GM23338 (cell line): ENCODE results near the gene RAX2. TPM values are rescaled to one million over a fixed set of nuclear protein-coding genes. Genes with fewer than 3 reads are reported as not detected.

Source experiments
- ATAC-seq: fragments of 200-7000 bp; cut with Tn5 transposase; 3 replicates; pipeline ENCODE4 v1.9.1; 2020
- DNase-seq: peaks from one replicate; pipeline ENCODE4 v3.0.0-alpha.2; 2015; ENCODE audit warnings: low spot score
- H2AFZ ChIP-seq: fragments of 200-600 bp; sonication (generic); 2 replicates; pipeline ENCODE4 v1.8.0; 2016; ENCODE audit warnings: antibody characterized with exemption, mild to moderate bottlenecking, moderate library complexity
- H3F3A ChIP-seq: fragments of 200-600 bp; sonication (generic); replicated peaks from 2 replicates; pipeline ENCODE4 v1.8.0; 2017; ENCODE audit warnings: antibody characterized with exemption, mixed run types, low read depth
- H3K27ac ChIP-seq: fragments of 200-600 bp; sonication (generic); 2 replicates; pipeline ENCODE4 v1.6.1; 2016; ENCODE audit warnings: low read depth
- H3K27me3 ChIP-seq: fragments of 200-600 bp; sonication (generic); 2 replicates; pipeline ENCODE4 v1.8.0; 2016; ENCODE audit warnings: mild to moderate bottlenecking, mixed run types, moderate library complexity; ENCODE audit not compliant: insufficient read depth
- H3K36me3 ChIP-seq: fragments of 200-600 bp; sonication (generic); 2 replicates; pipeline ENCODE4 v1.8.0; 2016; ENCODE audit warnings: mild to moderate bottlenecking; ENCODE audit not compliant: insufficient read depth
- H3K4me1 ChIP-seq: fragments of 200-600 bp; sonication (generic); 2 replicates; pipeline ENCODE4 v1.8.0; 2016; ENCODE audit warnings: mild to moderate bottlenecking, moderate library complexity; ENCODE audit not compliant: insufficient read depth
- H3K4me2 ChIP-seq: fragments of 200-600 bp; sonication (generic); 2 replicates; pipeline ENCODE4 v1.7.1; 2017; ENCODE audit warnings: mixed run types
- H3K4me3 ChIP-seq: fragments of 200-600 bp; sonication (generic); 2 replicates; pipeline ENCODE4 v1.6.1; 2016; ENCODE audit warnings: mixed run types
- H3K79me2 ChIP-seq: fragments of 200-600 bp; sonication (generic); replicated peaks from 2 replicates; pipeline ENCODE4 v1.8.0; 2017; ENCODE audit warnings: mild to moderate bottlenecking; ENCODE audit not compliant: insufficient read depth
- H3K9me2 ChIP-seq: fragments of 200-600 bp; sonication (generic); 2 replicates; pipeline ENCODE4 v1.8.0; 2017; ENCODE audit not compliant: insufficient read depth
- H4K20me1 ChIP-seq: fragments of 200-600 bp; sonication (generic); replicated peaks from 2 replicates; pipeline ENCODE4 v1.8.0; 2017; ENCODE audit warnings: mild to moderate bottlenecking; ENCODE audit not compliant: insufficient read depth
- H3K27ac Mint-ChIP-seq: 2 replicates; pipeline ENCODE4 v1.8.0; 2020; ENCODE audit warnings: inconsistent platforms, mild to moderate bottlenecking, moderate library complexity, mixed read lengths
- H3K27me3 Mint-ChIP-seq: 3 replicates; pipeline ENCODE4 v1.8.0; 2022; ENCODE audit warnings: low read depth, mild to moderate bottlenecking, moderate library complexity, mixed read lengths, inconsistent platforms; ENCODE audit not compliant: insufficient read depth, poor library complexity
- H3K36me3 Mint-ChIP-seq: 3 replicates; pipeline ENCODE4 v1.8.0; 2021; ENCODE audit warnings: low read depth, mild to moderate bottlenecking, inconsistent platforms, moderate library complexity, mixed read lengths
- H3K4me1 Mint-ChIP-seq: 3 replicates; pipeline ENCODE4 v1.8.0; 2020; ENCODE audit warnings: mild to moderate bottlenecking, inconsistent platforms, mixed read lengths
- H3K4me3 Mint-ChIP-seq: 3 replicates; pipeline ENCODE4 v1.8.0; 2021; ENCODE audit warnings: moderate library complexity, mild to moderate bottlenecking, inconsistent platforms, mixed read lengths
- H3K9me3 Mint-ChIP-seq: 3 replicates; pipeline ENCODE4 v1.8.0; 2020; ENCODE audit warnings: moderate library complexity, mild to moderate bottlenecking, inconsistent platforms, mixed read lengths
- CREB1 ChIP-seq: fragments of 250-450 bp; sonication (Bioruptor Pico); IDR thresholded peaks from 2 replicates; pipeline ENCODE4 v1.5.0; 2020; ENCODE audit warnings: low read depth, mild to moderate bottlenecking, moderate library complexity
- ETS1 ChIP-seq: IDR thresholded peaks from 2 replicates; pipeline ENCODE4 v1.6.1; 2016; ENCODE audit warnings: antibody characterized with exemption
- EZH2 ChIP-seq: fragments of 200-600 bp; sonication (generic); IDR thresholded peaks from one replicate; pipeline ENCODE4 v1.8.0; 2017; ENCODE audit warnings: antibody characterized with exemption, mild to moderate bottlenecking, low read depth; ENCODE audit not compliant: unreplicated experiment
- EZH2phosphoT487 ChIP-seq: fragments of 200-600 bp; sonication (generic); IDR thresholded peaks from one replicate; pipeline ENCODE4 v1.8.1; 2018; ENCODE audit warnings: antibody characterized with exemption; ENCODE audit not compliant: unreplicated experiment
- JUNB ChIP-seq: IDR thresholded peaks from one replicate; pipeline ENCODE4 v1.6.1; 2016; ENCODE audit warnings: antibody characterized with exemption; ENCODE audit not compliant: unreplicated experiment
- NANOG ChIP-seq: IDR thresholded peaks from 2 replicates; pipeline ENCODE4 v1.6.1; 2016; ENCODE audit warnings: antibody characterized with exemption, borderline replicate concordance
- POLR2AphosphoS5 ChIP-seq: IDR thresholded peaks from 2 replicates; pipeline ENCODE4 v1.6.1; 2016; ENCODE audit warnings: antibody characterized with exemption, low read depth
- REST ChIP-seq: IDR thresholded peaks from one replicate; pipeline ENCODE4 v1.6.1; 2018; ENCODE audit warnings: antibody characterized with exemption; ENCODE audit not compliant: unreplicated experiment
- STAT1 ChIP-seq: IDR thresholded peaks from one replicate; pipeline ENCODE4 v1.6.1; 2016; ENCODE audit warnings: antibody characterized with exemption; ENCODE audit not compliant: unreplicated experiment
- ZNF114 ChIP-seq: fragments of 250-450 bp; sonication (Bioruptor Pico); IDR thresholded peaks from 2 replicates; pipeline ENCODE4 v1.5.0; 2020; ENCODE audit warnings: mild to moderate bottlenecking, moderate library complexity
- ZNF331 ChIP-seq: fragments of 250-450 bp; sonication (Bioruptor Pico); IDR thresholded peaks from 2 replicates; pipeline ENCODE4 v1.5.0; 2020; ENCODE audit warnings: low read depth, mild to moderate bottlenecking, moderate library complexity
- polyA plus RNA-seq: library from polyadenylated mRNA; unstranded; fragments of >200 nt; fragmentation: Nextera tagmentation; extraction: Ambion mirVana; gene quantifications from 2 replicates; pipeline ENCODE4 v1.2.1, GENCODE V29; 2016
- total RNA-seq: library from RNA; depleted of rRNA; stranded (reverse); fragments of >200 nt; shearing (Covaris generic); gene quantifications from 2 replicates; pipeline ENCODE4 v1.2.3, GENCODE V29; 2014
- TF ChIP-seq, protein P1 (sequence below): fragments of 250-450 bp; sonication (Bioruptor Pico); IDR thresholded peaks from 2 replicates; pipeline ENCODE4 v1.5.0; 2020; ENCODE audit warnings: mild to moderate bottlenecking, moderate library complexity
- TF ChIP-seq, protein P2 (sequence below), 2 experiments: fragments of 200-600 bp in 1 of 2; sonication (generic) in 1 of 2; conservative IDR thresholded peaks; 2 replicates each; pipeline versions ENCODE4 v1.5.1 to v1.6.1; 2016 to 2017; ENCODE audit warnings: antibody characterized with exemption in 2 of 2, low read depth in 2 of 2, mild to moderate bottlenecking in 2 of 2, moderate library complexity in 1 of 2

Gene RAX2
- total and polyA plus RNA-seq, 2 experiments from 2014 or later, result 0.13 TPM; not detected in 1

DNA sequence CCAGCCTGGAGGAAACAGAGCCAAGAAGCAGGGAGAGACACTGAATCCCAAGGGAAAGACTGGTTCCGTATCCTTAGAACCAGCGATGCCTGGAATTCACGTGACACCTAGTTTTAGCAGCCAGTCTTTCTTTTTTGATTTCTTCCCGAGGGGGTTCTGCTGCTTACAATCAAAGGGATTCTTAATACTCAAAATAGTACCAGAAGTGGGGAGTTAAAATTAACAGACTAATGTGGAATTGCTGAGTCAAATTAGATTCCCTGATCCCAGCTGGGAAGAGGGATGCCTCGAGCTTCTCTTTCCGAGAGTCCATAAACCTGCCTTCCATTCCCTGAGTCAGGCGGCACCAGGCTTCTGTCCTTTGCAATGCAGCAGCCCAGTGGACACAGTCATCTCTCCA lies 18.9 kb upstream of the RAX2 start:
- peaks cover 3% of the 10 kb centered on the region; the same call in 1 of the 3 replicates for H3K9me3 Mint-ChIP-seq
- Histone ChIP-seq H3K27ac (no peak overlapping the region), H3K27me3 (no peaks in the 10 kb centered on the region), H3K4me2 (no peak overlapping the region), H4K20me1 (no peaks in the 10 kb centered on the region), H3K9me2 (no peaks in the 10 kb centered on the region), H2AFZ (no peak overlapping the region), H3F3A (no peaks in the 10 kb centered on the region), H3K79me2 (no peaks in the 10 kb centered on the region), H3K36me3 (no peaks in the 10 kb centered on the region), H3K4me1 (no peaks in the 10 kb centered on the region), H3K4me3 (no peak overlapping the region)
- ATAC-seq (no peak), DNase-seq (no peak)
- TF ChIP-seq EZH2, result no peak
- TF ChIP-seq NANOG, result no peak
- TF ChIP-seq POLR2AphosphoS5, result no peak
- TF ChIP-seq STAT1, result no peak
- no peak for TF ChIP-seq CREB1 (CRISPR knock-in tag)
- no peak for TF ChIP-seq JUNB
- TF ChIP-seq, protein P1, sequence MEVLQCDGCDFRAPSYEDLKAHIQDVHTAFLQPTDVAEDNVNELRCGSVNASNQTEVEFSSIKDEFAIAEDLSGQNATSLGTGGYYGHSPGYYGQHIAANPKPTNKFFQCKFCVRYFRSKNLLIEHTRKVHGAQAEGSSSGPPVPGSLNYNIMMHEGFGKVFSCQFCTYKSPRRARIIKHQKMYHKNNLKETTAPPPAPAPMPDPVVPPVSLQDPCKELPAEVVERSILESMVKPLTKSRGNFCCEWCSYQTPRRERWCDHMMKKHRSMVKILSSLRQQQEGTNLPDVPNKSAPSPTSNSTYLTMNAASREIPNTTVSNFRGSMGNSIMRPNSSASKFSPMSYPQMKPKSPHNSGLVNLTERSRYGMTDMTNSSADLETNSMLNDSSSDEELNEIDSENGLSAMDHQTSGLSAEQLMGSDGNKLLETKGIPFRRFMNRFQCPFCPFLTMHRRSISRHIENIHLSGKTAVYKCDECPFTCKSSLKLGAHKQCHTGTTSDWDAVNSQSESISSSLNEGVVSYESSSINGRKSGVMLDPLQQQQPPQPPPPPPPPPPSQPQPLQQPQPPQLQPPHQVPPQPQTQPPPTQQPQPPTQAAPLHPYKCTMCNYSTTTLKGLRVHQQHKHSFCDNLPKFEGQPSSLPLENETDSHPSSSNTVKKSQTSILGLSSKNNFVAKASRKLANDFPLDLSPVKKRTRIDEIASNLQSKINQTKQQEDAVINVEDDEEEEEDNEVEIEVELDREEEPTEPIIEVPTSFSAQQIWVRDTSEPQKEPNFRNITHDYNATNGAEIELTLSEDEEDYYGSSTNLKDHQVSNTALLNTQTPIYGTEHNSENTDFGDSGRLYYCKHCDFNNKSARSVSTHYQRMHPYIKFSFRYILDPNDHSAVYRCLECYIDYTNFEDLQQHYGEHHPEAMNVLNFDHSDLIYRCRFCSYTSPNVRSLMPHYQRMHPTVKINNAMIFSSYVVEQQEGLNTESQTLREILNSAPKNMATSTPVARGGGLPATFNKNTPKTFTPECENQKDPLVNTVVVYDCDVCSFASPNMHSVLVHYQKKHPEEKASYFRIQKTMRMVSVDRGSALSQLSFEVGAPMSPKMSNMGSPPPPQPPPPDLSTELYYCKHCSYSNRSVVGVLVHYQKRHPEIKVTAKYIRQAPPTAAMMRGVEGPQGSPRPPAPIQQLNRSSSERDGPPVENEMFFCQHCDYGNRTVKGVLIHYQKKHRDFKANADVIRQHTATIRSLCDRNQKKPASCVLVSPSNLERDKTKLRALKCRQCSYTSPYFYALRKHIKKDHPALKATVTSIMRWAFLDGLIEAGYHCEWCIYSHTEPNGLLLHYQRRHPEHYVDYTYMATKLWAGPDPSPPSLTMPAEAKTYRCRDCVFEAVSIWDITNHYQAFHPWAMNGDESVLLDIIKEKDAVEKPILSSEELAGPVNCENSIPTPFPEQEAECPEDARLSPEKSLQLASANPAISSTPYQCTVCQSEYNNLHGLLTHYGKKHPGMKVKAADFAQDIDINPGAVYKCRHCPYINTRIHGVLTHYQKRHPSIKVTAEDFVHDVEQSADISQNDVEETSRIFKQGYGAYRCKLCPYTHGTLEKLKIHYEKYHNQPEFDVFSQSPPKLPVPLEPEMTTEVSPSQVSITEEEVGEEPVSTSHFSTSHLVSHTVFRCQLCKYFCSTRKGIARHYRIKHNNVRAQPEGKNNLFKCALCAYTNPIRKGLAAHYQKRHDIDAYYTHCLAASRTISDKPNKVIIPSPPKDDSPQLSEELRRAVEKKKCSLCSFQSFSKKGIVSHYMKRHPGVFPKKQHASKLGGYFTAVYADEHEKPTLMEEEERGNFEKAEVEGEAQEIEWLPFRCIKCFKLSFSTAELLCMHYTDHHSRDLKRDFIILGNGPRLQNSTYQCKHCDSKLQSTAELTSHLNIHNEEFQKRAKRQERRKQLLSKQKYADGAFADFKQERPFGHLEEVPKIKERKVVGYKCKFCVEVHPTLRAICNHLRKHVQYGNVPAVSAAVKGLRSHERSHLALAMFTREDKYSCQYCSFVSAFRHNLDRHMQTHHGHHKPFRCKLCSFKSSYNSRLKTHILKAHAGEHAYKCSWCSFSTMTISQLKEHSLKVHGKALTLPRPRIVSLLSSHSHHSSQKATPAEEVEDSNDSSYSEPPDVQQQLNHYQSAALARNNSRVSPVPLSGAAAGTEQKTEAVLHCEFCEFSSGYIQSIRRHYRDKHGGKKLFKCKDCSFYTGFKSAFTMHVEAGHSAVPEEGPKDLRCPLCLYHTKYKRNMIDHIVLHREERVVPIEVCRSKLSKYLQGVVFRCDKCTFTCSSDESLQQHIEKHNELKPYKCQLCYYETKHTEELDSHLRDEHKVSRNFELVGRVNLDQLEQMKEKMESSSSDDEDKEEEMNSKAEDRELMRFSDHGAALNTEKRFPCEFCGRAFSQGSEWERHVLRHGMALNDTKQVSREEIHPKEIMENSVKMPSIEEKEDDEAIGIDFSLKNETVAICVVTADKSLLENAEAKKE (CRISPR knock-in tag), result no peak
- no peak for TF ChIP-seq EZH2phosphoT487
- no peak for TF ChIP-seq ZNF331 (CRISPR knock-in tag)
- TF ChIP-seq REST, result no peak
- TF ChIP-seq, protein P2, sequence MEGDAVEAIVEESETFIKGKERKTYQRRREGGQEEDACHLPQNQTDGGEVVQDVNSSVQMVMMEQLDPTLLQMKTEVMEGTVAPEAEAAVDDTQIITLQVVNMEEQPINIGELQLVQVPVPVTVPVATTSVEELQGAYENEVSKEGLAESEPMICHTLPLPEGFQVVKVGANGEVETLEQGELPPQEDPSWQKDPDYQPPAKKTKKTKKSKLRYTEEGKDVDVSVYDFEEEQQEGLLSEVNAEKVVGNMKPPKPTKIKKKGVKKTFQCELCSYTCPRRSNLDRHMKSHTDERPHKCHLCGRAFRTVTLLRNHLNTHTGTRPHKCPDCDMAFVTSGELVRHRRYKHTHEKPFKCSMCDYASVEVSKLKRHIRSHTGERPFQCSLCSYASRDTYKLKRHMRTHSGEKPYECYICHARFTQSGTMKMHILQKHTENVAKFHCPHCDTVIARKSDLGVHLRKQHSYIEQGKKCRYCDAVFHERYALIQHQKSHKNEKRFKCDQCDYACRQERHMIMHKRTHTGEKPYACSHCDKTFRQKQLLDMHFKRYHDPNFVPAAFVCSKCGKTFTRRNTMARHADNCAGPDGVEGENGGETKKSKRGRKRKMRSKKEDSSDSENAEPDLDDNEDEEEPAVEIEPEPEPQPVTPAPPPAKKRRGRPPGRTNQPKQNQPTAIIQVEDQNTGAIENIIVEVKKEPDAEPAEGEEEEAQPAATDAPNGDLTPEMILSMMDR (conservative IDR thresholded peaks at IDR 0.05; ENCODE audit: low read depth in 2 of 2), result no peak
- TF ChIP-seq ZNF114, result no peak
- TF ChIP-seq ETS1, result no peak
- no peaks in the 10 kb centered on the region for H3K36me3 Mint-ChIP-seq
- H3K4me1 Mint-ChIP-seq, result no peaks in the 10 kb centered on the region
- no peak overlapping the region for H3K4me3 Mint-ChIP-seq
- no peak overlapping the region for H3K27ac Mint-ChIP-seq
- peaks cover 1% of the 10 kb centered on the region for H3K27me3 Mint-ChIP-seq
